H1 (cell line): ENCODE data around the gene CFAP61. TPM values are rescaled to one million over a fixed set of nuclear protein-coding genes. Genes with fewer than 3 reads are reported as not detected.

Experiments
- CTCF ChIA-PET: fragments of 300-600 bp; sonication (Branson Sonifier 250); formaldehyde crosslinking; loops from one replicate; lab custom pipeline; 2021; ENCODE audit not compliant: partially characterized antibody; lab: Charles Lee
- POLR2A ChIA-PET: fragments of 300-600 bp; sonication (Branson Sonifier 250); formaldehyde crosslinking; loops from one replicate; lab custom pipeline; 2021; ENCODE audit warnings: inconsistent platforms; ENCODE audit not compliant: partially characterized antibody; lab: Charles Lee
- DNase-seq, 2 experiments: peaks; one replicate each; pipeline versions ENCODE4 v3.0.0 to v3.0.0-alpha.2; 2010 to 2022; ENCODE audit warnings: low spot score in 2 of 2, low read depth in 1 of 2, mixed read lengths in 1 of 2
- FAIRE-seq: peaks from 2 replicates; lab custom pipeline; 2011; peaks lifted over from hg19 to GRCh38; lab: Jason Lieb, UNC
- H2AFZ ChIP-seq: 2 replicates; pipeline ENCODE4 v1.8.1; 2012; ENCODE audit warnings: low read length, inconsistent platforms
- H2AK5ac ChIP-seq: 2 replicates; pipeline ENCODE4 v1.6.1; 2013; ENCODE audit warnings: low read depth, low read length
- H2BK120ac ChIP-seq: replicated peaks from 2 replicates; pipeline ENCODE3; 2013; ENCODE audit warnings: low read depth, low read length, inconsistent platforms
- H2BK12ac ChIP-seq: 2 replicates; pipeline ENCODE4 v1.6.1; 2013; ENCODE audit warnings: low read depth, low read length
- H2BK15ac ChIP-seq: 2 replicates; pipeline ENCODE4 v1.6.1; 2013; ENCODE audit warnings: low read length
- H2BK20ac ChIP-seq: 2 replicates; pipeline ENCODE4 v1.6.1; 2013; ENCODE audit warnings: low read length
- H2BK5ac ChIP-seq: 2 replicates; pipeline ENCODE4 v1.6.1; 2013; ENCODE audit warnings: low read depth, low read length
- H3K14ac ChIP-seq: 2 replicates; pipeline ENCODE4 v1.6.1; 2013; ENCODE audit warnings: inconsistent platforms; ENCODE audit not compliant: insufficient read length
- H3K18ac ChIP-seq: 2 replicates; pipeline ENCODE4 v1.6.1; 2013; ENCODE audit warnings: low read length; ENCODE audit errors: extremely low read depth
- H3K23ac ChIP-seq: 2 replicates; pipeline ENCODE4 v1.6.1; 2013; ENCODE audit warnings: inconsistent platforms; ENCODE audit not compliant: insufficient read length
- H3K23me2 ChIP-seq: 2 replicates; pipeline ENCODE4 v1.6.1; 2013; ENCODE audit warnings: low read depth, low read length
- H3K27ac ChIP-seq: 2 replicates; pipeline ENCODE4 v1.6.1; 2011; ENCODE audit warnings: low read depth, low read length, inconsistent platforms
- H3K27me3 ChIP-seq, 4 experiments: replicated peaks in 1 of 4; 1 replicate in 1 of 4; 2 replicates in 3 of 4; pipeline versions ENCODE4 v1.6.1 to v1.8.1; 2011 to 2013; ENCODE audit warnings: low read length in 3 of 4, mild to moderate bottlenecking in 3 of 4, inconsistent platforms in 2 of 4, mixed read lengths in 2 of 4, moderate library complexity in 1 of 4; ENCODE audit not compliant: control insufficient read depth in 3 of 4, insufficient read depth in 3 of 4; ENCODE audit errors: extremely low read depth in 1 of 4
- H3K36me3 ChIP-seq, 4 experiments: 2 replicates each; pipeline versions ENCODE4 v1.6.1 to v1.8.1; 2011 to 2013; ENCODE audit warnings: mild to moderate bottlenecking in 4 of 4, low read length in 3 of 4, moderate library complexity in 2 of 4, control low read depth in 1 of 4, inconsistent platforms in 1 of 4; ENCODE audit not compliant: insufficient read depth in 4 of 4, control insufficient read depth in 2 of 4
- H3K4ac ChIP-seq: replicated peaks from 2 replicates; pipeline ENCODE3; 2013; ENCODE audit warnings: low read length, low read depth, mixed read lengths, inconsistent platforms; ENCODE audit not compliant: insufficient read length
- H3K4me1 ChIP-seq, 4 experiments: replicated peaks in 1 of 4; 1 replicate in 1 of 4; 2 replicates in 3 of 4; pipeline versions ENCODE4 v1.6.1 to v1.8.1; 2011 to 2013; ENCODE audit warnings: low read length in 3 of 4, inconsistent platforms in 2 of 4, mixed read lengths in 1 of 4; ENCODE audit not compliant: insufficient read depth in 4 of 4, control insufficient read depth in 3 of 4
- H3K4me2 ChIP-seq, 2 experiments: 2 replicates each; pipeline versions ENCODE4 v1.6.1 to v1.8.1; 2011 to 2013; ENCODE audit warnings: low read depth in 2 of 2, low read length in 2 of 2, control low read depth in 1 of 2, inconsistent platforms in 1 of 2, mild to moderate bottlenecking in 1 of 2; ENCODE audit not compliant: insufficient read depth in 1 of 2
- H3K4me3 ChIP-seq, 4 experiments: fragments of 200-600, 300-600 bp in 1 of 4; sonication (generic), shearing (Covaris generic), sonication (Bioruptor Twin) in 1 of 4; 2 replicates each; pipeline versions ENCODE4 v1.5.1 to v1.8.1; 2011 to 2016; ENCODE audit warnings: low read length in 4 of 4, low read depth in 3 of 4, control low read depth in 2 of 4, inconsistent platforms in 2 of 4, mild to moderate bottlenecking in 2 of 4, mixed read lengths in 1 of 4, moderate library complexity in 1 of 4; ENCODE audit not compliant: insufficient read depth in 2 of 4; ENCODE audit errors: extremely low read depth in 1 of 4
- H3K56ac ChIP-seq: replicated peaks from 2 replicates; pipeline ENCODE3; 2013; ENCODE audit warnings: low read depth, mild to moderate bottlenecking, mixed read lengths, low read length, inconsistent platforms; ENCODE audit not compliant: insufficient read length
- H3K79me1 ChIP-seq: 2 replicates; pipeline ENCODE4 v1.6.1; 2013; ENCODE audit warnings: low read depth, low read length, control low read depth
- H3K79me2 ChIP-seq, 2 experiments: 2 replicates each; pipeline versions ENCODE4 v1.6.1 to v1.8.1; 2012 to 2013; ENCODE audit warnings: low read length in 2 of 2, mild to moderate bottlenecking in 2 of 2, inconsistent platforms in 1 of 2; ENCODE audit not compliant: insufficient read depth in 2 of 2, control insufficient read depth in 1 of 2
- H3K9ac ChIP-seq, 4 experiments: replicated peaks in 1 of 4; 1 replicate in 1 of 4; 2 replicates in 3 of 4; pipeline versions ENCODE4 v1.6.1 to v1.8.1; 2011 to 2013; ENCODE audit warnings: low read depth in 3 of 4, low read length in 3 of 4, control low read depth in 2 of 4, mild to moderate bottlenecking in 2 of 4, moderate library complexity in 2 of 4, inconsistent platforms in 1 of 4; ENCODE audit errors: extremely low read depth in 1 of 4
- H3K9me3 ChIP-seq, 2 experiments: 2 replicates each; pipeline versions ENCODE4 v1.6.1 to v1.8.1; 2012 to 2013; ENCODE audit warnings: mild to moderate bottlenecking in 2 of 2, moderate library complexity in 2 of 2, control low read depth in 1 of 2, inconsistent platforms in 1 of 2, low read depth in 1 of 2, low read length in 1 of 2, mixed read lengths in 1 of 2; ENCODE audit not compliant: insufficient read depth in 2 of 2
- H4K20me1 ChIP-seq, 2 experiments: replicated peaks in 1 of 2; 2 replicates each; pipeline versions ENCODE3 to v1.8.1; 2011 to 2013; ENCODE audit warnings: inconsistent platforms in 2 of 2, low read length in 2 of 2, mild to moderate bottlenecking in 1 of 2; ENCODE audit not compliant: insufficient read depth in 2 of 2, control insufficient read depth in 1 of 2
- H4K5ac ChIP-seq: 2 replicates; pipeline ENCODE4 v1.6.1; 2013; ENCODE audit warnings: low read length, low read depth, mixed read lengths, inconsistent platforms; ENCODE audit not compliant: insufficient read length
- H4K8ac ChIP-seq: 2 replicates; pipeline ENCODE4 v1.8.0; 2013; ENCODE audit warnings: mild to moderate bottlenecking, moderate library complexity, low read length, inconsistent platforms; ENCODE audit not compliant: insufficient read depth; ENCODE audit errors: extremely low read depth
- H4K91ac ChIP-seq: replicated peaks from 2 replicates; pipeline ENCODE3; 2013; ENCODE audit warnings: low read length, mixed read lengths, inconsistent platforms; ENCODE audit not compliant: insufficient read length
- WGBS, 2 experiments: shearing (Covaris generic) in 1 of 2; methylation state at CpG; one replicate each; pipeline versions ENCODE4 v1.1.6 to v1.1.7; 2013 to 2015; ENCODE audit warnings: low lambda C conversion rate in 2 of 2, mixed read lengths in 2 of 2, inconsistent platforms in 1 of 2, low coverage in 1 of 2, missing lambda C conversion rate in 1 of 2; ENCODE audit not compliant: insufficient replicate concordance in 2 of 2, insufficient coverage in 1 of 2, insufficient read length in 1 of 2; ENCODE audit errors: extremely low coverage in 1 of 2, missing lambda C conversion rate in 1 of 2; 5-methylcytosine and 5-hydroxymethylcytosine counted together
- polyA plus RNA-seq, 7 experiments: library from polyadenylated mRNA; depleted of rRNA in 3 of 7; stranded (reverse) in 5 of 7; unstranded in 2 of 7; fragments of >200 nt in 5 of 7; fragments of 200-250 nt in 2 of 7; gene quantifications; 1 replicate in 5 of 7; 2 replicates in 1 of 7; 4 replicates in 1 of 7; pipeline versions ENCODE4 v1.2.1 to v1.2.3, GENCODE V29; 2011 to 2013; ENCODE audit warnings: missing spikeins in 2 of 7, mixed read lengths in 2 of 7
- total RNA-seq: library from RNA; stranded (reverse); fragmentation: NEBNext Ultra II Directional; extraction: Animal tissue kit (Norgen Biotek cat#: 25700); gene quantifications from 2 replicates; pipeline ENCODE4 v1.2.1, GENCODE V29; 2021

CFAP61 gene
- total and polyA plus RNA-seq, 2 of the 8 experiments (the other 6 are each of a cell fraction or from before 2014, with no cell fraction given) = 0.29 to 0.61 TPM

DNA sequence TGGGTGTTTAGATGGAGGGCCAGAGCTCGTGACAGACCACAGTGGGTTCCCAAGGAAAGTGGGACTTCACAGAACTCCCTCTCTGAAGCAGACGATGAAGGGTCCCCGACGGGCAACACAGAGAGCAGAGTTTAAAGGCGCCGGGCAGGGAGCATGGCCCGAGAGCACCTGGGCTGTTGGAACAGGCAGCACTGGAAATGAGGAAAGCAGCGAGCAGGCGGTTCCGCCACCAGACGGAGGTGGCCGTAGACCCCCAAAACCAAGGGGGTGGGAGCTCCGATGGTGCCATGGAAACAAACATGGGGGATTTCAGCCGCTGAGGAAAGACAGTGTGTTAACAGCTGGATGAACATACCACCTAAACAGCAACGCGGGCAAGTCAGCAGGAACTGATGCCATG is 288.1 kb downstream of the CFAP61 start:
- no peaks in the 10 kb centered on the region for H3K36me3 ChIP-seq
- no peak overlapping the region for H3K4me3 ChIP-seq
- no peak overlapping the region for H4K8ac ChIP-seq
- no peaks in the 10 kb centered on the region for H3K79me2 ChIP-seq
- no peak overlapping the region for H3K27ac ChIP-seq
- no peak overlapping the region for H3K14ac ChIP-seq
- no peaks in the 10 kb centered on the region for H3K27me3 ChIP-seq
- WGBS, 2 experiments = 95% methylated on average over 16 of the region's 16 CpGs; no CpG with 5 or more reads in 1 of the 2 experiments
- peaks cover 0 to 2% of the 10 kb centered on the region in 2 experiments; a peak in 1 of 4 replicates for H3K9me3 ChIP-seq
- DNase-seq = no peak
- peaks cover 4% of the 10 kb centered on the region; the same call in 1 of the 2 replicates for H3K23me2 ChIP-seq
- no peak overlapping the region for H4K91ac ChIP-seq
- ChIA-PET POLR2A (no interaction called here), CTCF (interaction anchor here (0.6 to 1.3 kb wide), 3 partner anchors 19 to 62 kb away, joined by 3 to 6 read pairs (median 3); no protein-coding TSS in a partner anchor)
- H2BK5ac ChIP-seq = no peak overlapping the region
- no peak overlapping the region for H2BK20ac ChIP-seq
- H3K18ac ChIP-seq = no peak overlapping the region
- no peak overlapping the region for H2BK120ac ChIP-seq
- no peak overlapping the region for H3K9ac ChIP-seq
- H2BK12ac ChIP-seq = no peak overlapping the region
- no peak overlapping the region for H3K4me2 ChIP-seq
- H4K20me1 ChIP-seq = no peaks in the 10 kb centered on the region
- no peak overlapping the region for H3K4ac ChIP-seq
- no peak overlapping the region for H3K56ac ChIP-seq
- no peaks in the 10 kb centered on the region for H3K79me1 ChIP-seq
- H2AFZ ChIP-seq = no peak overlapping the region; the same call in 1 of the 2 replicates
- no peak overlapping the region for H4K5ac ChIP-seq
- H3K4me1 ChIP-seq = no peaks in the 10 kb centered on the region
- FAIRE-seq = no peak
- no peak overlapping the region for H2AK5ac ChIP-seq
- H3K23ac ChIP-seq = no peak overlapping the region
- H2BK15ac ChIP-seq = no peak overlapping the region
